Stimulated activated CD4-positive, alpha-beta T cell treated with anti-CD3 and anti-CD28 coated beads, Interleukin-4, amount 100 ng/mL, for 1 hour (primary cell): Measurements from ENCODE around the gene PROX1.

ENCODE experiments used
- DNase-seq: peaks from one replicate; pipeline ENCODE4 v3.0.0-alpha.2; 2020

Gene PROX1

GRCh38 chr1:214002472-214002871 is 14.7 kb downstream of the PROX1 start:
- DNase-seq: no peak

GRCh38 chr1:214003233-214003632 is 15.5 kb downstream of the PROX1 start:
- no peak for DNase-seq

- no peak for DNase-seq
Measured at GRCh38 chr1:214004014-214004413, 16.2 kb downstream of the PROX1 start.

DNA sequence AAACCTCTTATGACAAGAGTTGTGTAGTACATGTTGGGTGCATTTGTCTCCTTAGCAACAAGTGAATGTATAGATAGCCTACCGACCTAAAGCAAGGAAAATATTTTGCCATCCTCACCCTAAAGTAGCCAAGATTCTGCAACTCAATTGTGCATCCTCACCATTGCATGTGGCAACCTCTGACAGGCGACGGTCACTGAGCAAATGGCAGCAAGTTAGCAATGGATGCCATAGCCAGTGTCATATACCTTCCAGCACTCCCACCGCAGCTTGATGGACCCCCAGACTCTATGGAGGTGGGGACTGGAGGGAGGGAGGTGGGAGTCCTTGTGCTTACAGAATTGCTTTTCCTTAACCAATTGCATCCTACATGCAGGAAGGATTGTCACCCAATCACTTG is 17.0 kb downstream of the PROX1 start:
- DNase-seq: no peak

DNA sequence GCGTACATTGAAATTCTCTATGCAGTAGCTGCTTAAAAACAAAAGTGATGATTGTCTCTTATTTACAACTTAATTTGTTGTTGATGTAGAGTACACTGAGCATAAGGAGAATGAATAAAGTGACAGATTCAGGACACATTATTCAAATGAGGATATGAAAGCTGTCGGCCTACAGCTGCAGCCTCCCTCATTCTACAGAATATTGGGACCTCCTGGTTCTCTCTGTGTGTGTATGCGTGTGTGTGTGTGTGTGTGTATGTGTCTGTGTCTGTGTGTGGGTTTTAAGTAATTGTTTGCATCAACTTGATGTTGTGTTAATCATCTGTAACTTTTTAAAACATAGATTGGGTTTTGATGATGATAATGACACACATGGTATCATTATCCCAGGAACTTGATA is 17.9 kb downstream of the PROX1 start:
- DNase-seq: no peak

- DNase-seq: no peak
Measured at GRCh38 chr1:214006845-214007244, 19.1 kb downstream of the PROX1 start.

DNA sequence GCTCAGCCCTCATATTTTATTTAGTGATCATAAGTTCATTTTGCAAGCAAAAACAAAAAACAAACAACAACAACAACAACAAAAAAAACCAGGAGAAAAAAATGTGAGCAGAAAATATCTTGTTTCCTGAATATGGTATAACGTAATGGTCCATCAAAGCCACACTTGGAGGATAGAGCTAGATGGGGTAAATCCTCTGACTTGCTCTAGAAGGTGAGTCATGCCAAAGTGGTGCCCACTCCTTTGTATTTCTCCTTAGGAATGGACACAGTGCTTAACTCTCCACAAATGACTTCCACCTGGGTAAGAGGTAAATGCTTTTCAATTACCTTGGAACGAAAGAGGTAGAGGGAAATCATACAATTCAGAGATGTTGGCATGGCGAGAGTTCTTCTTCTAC is 20.6 kb downstream of the PROX1 start:
- no peak for DNase-seq

DNA sequence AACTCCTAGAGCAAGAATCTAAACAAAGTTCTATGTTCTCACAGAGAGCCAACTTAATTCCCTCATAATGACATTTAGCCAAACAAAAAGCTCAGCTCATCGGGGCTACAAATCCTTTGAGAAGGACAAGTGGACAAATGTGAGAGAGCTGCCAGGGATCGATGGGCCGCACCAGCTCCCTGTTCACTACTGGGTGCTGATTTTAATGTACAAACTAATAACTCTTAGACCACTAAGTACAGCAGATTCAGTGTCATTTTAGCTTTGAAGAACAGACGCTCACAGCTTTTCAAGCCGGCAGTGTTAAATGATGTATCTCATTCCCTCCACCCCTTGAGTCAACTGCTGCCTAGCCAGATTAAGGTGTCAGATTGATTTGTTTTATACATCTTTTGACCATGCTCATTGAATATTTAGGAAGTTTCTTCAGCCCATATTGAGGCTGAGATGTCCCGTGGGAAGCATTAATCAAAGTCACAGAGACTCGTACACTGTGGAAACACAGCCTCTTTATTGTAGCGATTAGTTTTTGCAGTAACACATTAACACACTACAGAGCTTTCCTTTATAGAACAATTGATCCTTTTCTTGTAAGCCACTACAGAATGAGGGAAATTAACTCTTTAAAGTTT is 21.1 kb downstream of the PROX1 start:
- no peak for DNase-seq

GRCh38 chr1:214009423-214010196 is 21.8 kb downstream of the PROX1 start:
- DNase-seq: no peak

DNA sequence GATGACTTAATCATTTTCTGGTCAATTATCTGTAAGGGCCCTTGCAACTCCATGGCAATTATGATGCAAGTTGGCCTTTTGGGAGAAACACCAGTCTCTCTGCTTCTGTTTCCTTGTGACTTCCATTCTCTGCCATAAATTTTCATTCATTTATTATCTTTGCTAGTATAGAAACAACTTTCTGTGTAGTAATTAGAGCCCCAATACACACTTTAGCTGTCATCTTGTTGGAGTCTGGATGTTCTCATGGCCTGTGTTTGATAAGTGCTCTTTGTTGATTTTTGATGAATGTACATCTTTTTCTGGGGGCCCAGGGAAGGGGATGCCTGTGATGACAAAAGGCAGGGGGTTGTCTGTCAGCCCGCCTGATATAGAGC is 22.4 kb downstream of the PROX1 start:
- DNase-seq: no peak

GRCh38 chr1:214010717-214011116 is 22.9 kb downstream of the PROX1 start:
- no peak for DNase-seq

GRCh38 chr1:214012418-214012817 is 24.6 kb downstream of the PROX1 start:
- DNase-seq: no peak

- DNase-seq: no peak
Measured at GRCh38 chr1:214013614-214014377, 26.0 kb downstream of the PROX1 start.

DNA sequence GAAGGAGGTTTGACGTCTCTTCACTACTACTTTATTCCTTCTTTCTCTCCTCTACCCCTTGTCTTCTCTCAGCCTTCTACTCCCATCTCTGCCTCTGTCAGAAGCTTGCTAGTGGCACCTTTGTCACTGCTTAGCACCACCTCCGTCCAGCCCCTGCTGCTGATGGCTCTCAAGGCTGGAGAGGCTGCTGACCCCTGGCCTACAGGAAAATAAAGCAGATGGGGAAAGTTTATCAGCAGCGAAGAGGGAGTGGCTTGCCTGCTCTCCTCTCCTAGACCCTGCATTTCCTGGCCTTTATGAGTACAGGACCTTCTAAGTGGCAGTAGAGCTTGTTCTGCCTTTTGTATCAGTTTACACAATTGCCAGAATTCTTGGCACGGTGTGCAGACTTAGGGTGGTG is 27.0 kb downstream of the PROX1 start:
- DNase-seq: no peak

GRCh38 chr1:214017191-214017982 is 29.6 kb downstream of the PROX1 start:
- DNase-seq: no peak

- no peak for DNase-seq
Measured at GRCh38 chr1:214018386-214019268, 30.9 kb downstream of the PROX1 start.

DNA sequence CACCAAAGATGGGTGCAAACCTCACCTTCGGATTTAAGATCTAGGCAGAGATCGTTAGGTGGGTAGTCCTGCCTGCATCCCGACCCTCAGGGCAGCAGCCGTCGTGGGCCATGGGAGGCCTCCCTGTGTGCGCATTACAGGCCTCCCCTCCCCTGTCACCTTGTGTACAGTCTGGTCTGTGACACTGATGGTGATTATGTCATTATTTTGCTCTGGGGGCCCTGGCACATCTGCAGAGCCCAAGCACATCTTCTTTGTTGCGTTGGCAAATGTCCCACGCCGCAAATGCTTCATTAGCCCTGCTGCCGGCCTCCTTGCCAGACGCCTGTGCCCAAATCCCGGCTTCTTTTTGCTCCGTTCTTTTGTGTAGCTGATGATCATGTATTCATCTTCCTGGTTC is 31.7 kb downstream of the PROX1 start:
- DNase-seq: no peak

GRCh38 chr1:214021321-214021720 is 33.5 kb downstream of the PROX1 start:
- no peak for DNase-seq

DNA sequence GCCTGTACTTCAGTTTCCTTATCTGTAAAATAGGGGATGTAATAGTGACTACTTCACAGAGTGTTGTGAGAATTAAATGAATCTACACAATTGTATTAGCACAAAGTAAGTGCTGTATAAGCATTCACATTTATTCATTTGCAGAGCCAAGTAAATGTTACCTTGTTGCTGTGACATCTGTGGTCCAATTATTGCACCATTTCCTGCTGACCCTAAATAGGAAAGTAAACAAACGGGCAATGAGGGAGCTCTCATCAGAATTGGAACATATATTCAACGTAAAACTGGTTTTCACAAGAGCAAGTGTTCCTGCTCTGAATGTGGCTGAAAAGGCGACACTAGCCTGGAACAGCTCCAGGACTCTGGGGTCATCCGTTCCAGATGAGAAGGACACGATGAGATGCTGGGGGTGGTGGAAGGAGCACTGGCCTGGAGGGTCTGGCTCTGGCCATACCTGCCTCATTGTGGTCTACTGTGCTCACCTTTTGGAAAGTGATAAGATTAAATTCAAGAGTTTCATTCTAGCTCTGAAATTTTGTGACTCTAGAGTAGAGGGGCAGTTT is 34.5 kb downstream of the PROX1 start:
- no peak for DNase-seq

DNA sequence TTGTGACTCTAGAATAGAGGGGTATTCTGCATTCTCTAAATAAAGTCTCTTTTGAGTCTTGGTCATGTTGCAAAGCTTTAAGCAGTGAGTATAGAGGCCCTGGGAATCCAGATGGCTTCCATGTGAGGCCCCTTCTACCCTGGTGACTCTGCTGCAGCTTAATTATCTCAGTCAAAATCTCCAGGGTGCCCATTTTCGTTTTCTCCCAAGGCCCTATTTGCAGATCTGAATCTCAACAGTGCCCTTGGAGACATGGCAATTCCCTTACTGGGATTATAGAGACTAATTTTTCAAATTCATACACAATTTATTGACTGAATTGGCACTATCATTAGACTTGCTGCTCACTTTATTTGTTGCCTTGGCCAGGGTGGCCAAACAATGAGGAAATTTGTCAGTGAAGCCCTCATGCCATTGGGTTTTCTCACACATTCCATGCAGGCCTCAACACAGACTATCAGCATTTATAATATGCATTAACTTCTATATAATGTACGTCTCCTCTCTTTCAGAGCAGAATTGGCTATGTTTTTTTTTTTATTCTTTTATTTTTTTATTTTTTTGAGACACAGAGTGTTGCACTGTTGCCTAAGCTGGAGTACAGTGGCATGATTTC is 35.1 kb downstream of the PROX1 start:
- DNase-seq: no peak

GRCh38 chr1:214026985-214027384 is 39.2 kb downstream of the PROX1 start:
- DNase-seq: no peak
